ENCODE measurements around the gene CIAO3. TPM values are rescaled to one million over a fixed set of nuclear protein-coding genes. Genes with fewer than 3 reads are reported as not detected.

Gene CIAO3
- total and polyA plus RNA-seq, 2 donors (not counting 1 experiment from before 2014, with no cell fraction given): 59.4 to 68.4 TPM

DNA sequence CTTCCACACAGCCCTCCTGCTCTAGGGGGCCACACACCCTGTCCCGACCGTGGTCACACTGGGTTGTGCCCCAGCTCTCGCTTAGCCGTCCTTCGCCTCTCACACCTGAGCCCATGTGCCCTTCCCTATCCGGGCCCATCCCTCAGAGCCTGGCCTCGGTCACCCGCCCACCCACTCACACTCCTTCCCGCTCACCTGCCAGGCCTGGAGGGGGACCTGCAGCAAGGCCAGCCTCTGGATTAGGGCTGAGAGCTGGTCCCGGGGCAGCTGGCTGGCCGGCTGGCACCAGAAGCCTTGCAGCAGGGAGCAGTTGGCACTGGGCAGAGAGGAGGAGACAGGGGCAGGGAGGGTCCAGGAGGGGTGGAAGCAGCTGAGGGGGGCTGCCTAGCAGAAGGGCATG lies 37.6 kb upstream of the CIAO3 start:
- Histone ChIP-seq H3K9ac (ENCODE audit: low read length) (no peak overlapping the region), H4K20me1 (ENCODE audit: control insufficient read depth, insufficient read depth, low read length, poor library complexity, severe bottlenecking) (no peaks in the 10 kb centered on the region), H3K36me3 (replicated peaks in 1 of 2; ENCODE audit: control extremely low read depth in 1 of 2, control insufficient read depth in 1 of 2, extremely low read depth in 1 of 2, insufficient read depth in 2 of 2, low read length in 1 of 2) (no peaks in the 10 kb centered on the region), H3K79me2 (ENCODE audit: control insufficient read depth, insufficient read depth, low read length) (no peaks in the 10 kb centered on the region), H3K27me3 (replicated peaks in 1 of 4; ENCODE audit: control extremely low read depth in 1 of 4, control insufficient read depth in 3 of 4, insufficient read depth in 4 of 4, low read length in 3 of 4) (peaks cover 0 to 28% (median 5%) of the 10 kb centered on the region in 4 experiments), H3K4me1 (ENCODE audit: control insufficient read depth in 2 of 2, insufficient read depth in 2 of 2, low read length in 2 of 2) (no peaks in the 10 kb centered on the region), H3K4me3 (ENCODE audit: control extremely low read depth in 1 of 5, extremely low read depth in 1 of 5, insufficient read depth in 1 of 5, low read depth in 2 of 5, low read length in 4 of 5) (no peak overlapping the region), H3K9me3 (ENCODE audit: control extremely low read depth in 1 of 3, control insufficient read depth in 2 of 3, insufficient read depth in 1 of 3, low read length in 2 of 3) (no peaks in the 10 kb centered on the region), H3K4me2 (replicated peaks; ENCODE audit: low read depth, low read length, poor library complexity, severe bottlenecking) (no peak overlapping the region), H3K27ac (ENCODE audit: low read length in 2 of 2) (no peak overlapping the region), H2AFZ (ENCODE audit: insufficient read depth, low read depth, low read length, poor library complexity, severe bottlenecking) (no peak overlapping the region)
- intact Hi-C loops (cut with micrococcal nuclease): no loop called here
- H3K4me1 Mint-ChIP-seq: no peaks in the 10 kb centered on the region
- POLR2A ChIA-PET: no interaction called here
- no peak for ATAC-seq (ENCODE audit: low read depth)
- H3K9me3 Mint-ChIP-seq (ENCODE audit: insufficient read depth): no peaks in the 10 kb centered on the region
- H3K27me3 Mint-ChIP-seq: peaks cover 4% of the 10 kb centered on the region
- CTCF ChIA-PET: no interaction called here
- H3K4me3 Mint-ChIP-seq: no peak overlapping the region
- WGBS (ENCODE audit: insufficient coverage): 97% methylated on average over 10 of the region's 11 CpGs
- H3K27ac Mint-ChIP-seq: no peak overlapping the region
- TF ChIP-seq, protein P1, sequence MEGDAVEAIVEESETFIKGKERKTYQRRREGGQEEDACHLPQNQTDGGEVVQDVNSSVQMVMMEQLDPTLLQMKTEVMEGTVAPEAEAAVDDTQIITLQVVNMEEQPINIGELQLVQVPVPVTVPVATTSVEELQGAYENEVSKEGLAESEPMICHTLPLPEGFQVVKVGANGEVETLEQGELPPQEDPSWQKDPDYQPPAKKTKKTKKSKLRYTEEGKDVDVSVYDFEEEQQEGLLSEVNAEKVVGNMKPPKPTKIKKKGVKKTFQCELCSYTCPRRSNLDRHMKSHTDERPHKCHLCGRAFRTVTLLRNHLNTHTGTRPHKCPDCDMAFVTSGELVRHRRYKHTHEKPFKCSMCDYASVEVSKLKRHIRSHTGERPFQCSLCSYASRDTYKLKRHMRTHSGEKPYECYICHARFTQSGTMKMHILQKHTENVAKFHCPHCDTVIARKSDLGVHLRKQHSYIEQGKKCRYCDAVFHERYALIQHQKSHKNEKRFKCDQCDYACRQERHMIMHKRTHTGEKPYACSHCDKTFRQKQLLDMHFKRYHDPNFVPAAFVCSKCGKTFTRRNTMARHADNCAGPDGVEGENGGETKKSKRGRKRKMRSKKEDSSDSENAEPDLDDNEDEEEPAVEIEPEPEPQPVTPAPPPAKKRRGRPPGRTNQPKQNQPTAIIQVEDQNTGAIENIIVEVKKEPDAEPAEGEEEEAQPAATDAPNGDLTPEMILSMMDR (IDR thresholded peaks at IDR 0.05): no peak
- no peak for TF ChIP-seq EZH2 (IDR thresholded peaks at IDR 0.05; ENCODE audit: borderline replicate concordance, insufficient read depth, low read depth, low read length, poor library complexity, severe bottlenecking)
- DNase-seq: no peak

DNA sequence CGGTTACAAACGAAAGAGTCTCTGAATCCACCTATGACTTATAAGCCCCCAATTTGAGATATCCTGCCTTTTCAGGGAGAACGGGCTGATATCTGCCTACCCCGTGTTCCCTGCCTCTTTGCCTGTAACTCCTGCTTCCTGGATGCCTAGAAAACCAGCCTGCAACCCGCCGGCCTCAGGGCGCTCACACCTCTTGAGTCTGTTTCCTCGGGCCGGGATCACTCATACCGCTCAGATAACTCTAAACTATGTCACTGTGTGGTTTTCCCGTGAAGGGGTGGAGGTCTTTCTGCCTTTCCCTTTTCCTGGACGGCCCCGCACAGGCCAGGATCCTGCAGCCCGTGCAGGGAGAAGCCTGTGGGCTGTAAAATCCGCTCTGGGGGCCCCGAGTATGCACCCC lies 37.0 kb upstream of the CIAO3 start:
- Histone ChIP-seq H3K9ac (ENCODE audit: low read length) (no peak overlapping the region), H2AFZ (ENCODE audit: insufficient read depth, low read depth, low read length, poor library complexity, severe bottlenecking) (no peak overlapping the region), H3K9me3 (ENCODE audit: control extremely low read depth in 1 of 3, control insufficient read depth in 2 of 3, insufficient read depth in 1 of 3, low read length in 2 of 3) (no peaks in the 10 kb centered on the region), H4K20me1 (ENCODE audit: control insufficient read depth, insufficient read depth, low read length, poor library complexity, severe bottlenecking) (no peaks in the 10 kb centered on the region), H3K27ac (ENCODE audit: low read length in 2 of 2) (no peak overlapping the region), H3K79me2 (ENCODE audit: control insufficient read depth, insufficient read depth, low read length) (no peaks in the 10 kb centered on the region), H3K27me3 (replicated peaks in 1 of 4; ENCODE audit: control extremely low read depth in 1 of 4, control insufficient read depth in 3 of 4, insufficient read depth in 4 of 4, low read length in 3 of 4) (peaks cover 0 to 23% (median 5%) of the 10 kb centered on the region in 4 experiments), H3K4me3 (ENCODE audit: control extremely low read depth in 1 of 5, extremely low read depth in 1 of 5, insufficient read depth in 1 of 5, low read depth in 2 of 5, low read length in 4 of 5) (no peak overlapping the region), H3K4me1 (ENCODE audit: control insufficient read depth in 2 of 2, insufficient read depth in 2 of 2, low read length in 2 of 2) (no peaks in the 10 kb centered on the region), H3K4me2 (replicated peaks; ENCODE audit: low read depth, low read length, poor library complexity, severe bottlenecking) (no peak overlapping the region), H3K36me3 (replicated peaks in 1 of 2; ENCODE audit: control extremely low read depth in 1 of 2, control insufficient read depth in 1 of 2, extremely low read depth in 1 of 2, insufficient read depth in 2 of 2, low read length in 1 of 2) (no peaks in the 10 kb centered on the region)
- Mint-ChIP-seq H3K27me3 (peaks cover 4% of the 10 kb centered on the region), H3K9me3 (ENCODE audit: insufficient read depth) (no peaks in the 10 kb centered on the region), H3K27ac (no peak overlapping the region), H3K4me1 (no peaks in the 10 kb centered on the region), H3K4me3 (no peak overlapping the region)
- WGBS (ENCODE audit: insufficient coverage): 20% methylated on average over 11 of the region's 16 CpGs
- intact Hi-C loops (cut with micrococcal nuclease): no loop called here
- ChIA-PET POLR2A (no interaction called here), CTCF (no interaction called here)
- ATAC-seq (ENCODE audit: low read depth) (no peak), DNase-seq (no peak)
- no peak for TF ChIP-seq EZH2 (IDR thresholded peaks at IDR 0.05; ENCODE audit: borderline replicate concordance, insufficient read depth, low read depth, low read length, poor library complexity, severe bottlenecking)
- TF ChIP-seq, protein P1 (IDR thresholded peaks at IDR 0.05): no peak
